ENCODE data around the gene PHOSPHO1.
"Not testable (repeated sequence)": the region's sequence is repeated elsewhere in the genome, so short reads cannot be mapped to it uniquely, and the experiment has no call there.

The PHOSPHO1 gene

DNA sequence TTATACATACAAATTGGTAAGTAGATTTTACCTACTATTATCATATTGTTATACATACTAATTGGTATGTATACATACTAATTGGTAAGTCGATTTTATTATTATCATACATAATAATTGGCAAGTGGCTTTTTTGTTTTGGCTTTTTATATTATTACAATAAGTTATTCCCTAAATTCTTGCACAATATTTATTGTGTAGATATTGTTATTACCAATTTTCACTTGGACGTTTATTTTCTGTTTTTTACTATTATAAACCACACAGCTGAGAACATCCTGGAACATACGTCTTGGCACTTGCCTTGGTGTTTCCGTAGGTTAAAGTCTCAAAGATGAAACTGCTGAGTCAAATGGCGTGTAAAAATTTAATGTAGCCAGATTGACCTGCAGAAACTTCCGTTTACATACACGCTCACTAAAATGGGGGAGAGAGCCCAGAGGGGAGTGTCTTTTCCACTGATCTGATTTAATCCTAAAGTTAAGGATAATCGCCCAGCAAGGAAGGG, 39.1 kb downstream of the PHOSPHO1 start:
- DNase-seq = no peak

DNA sequence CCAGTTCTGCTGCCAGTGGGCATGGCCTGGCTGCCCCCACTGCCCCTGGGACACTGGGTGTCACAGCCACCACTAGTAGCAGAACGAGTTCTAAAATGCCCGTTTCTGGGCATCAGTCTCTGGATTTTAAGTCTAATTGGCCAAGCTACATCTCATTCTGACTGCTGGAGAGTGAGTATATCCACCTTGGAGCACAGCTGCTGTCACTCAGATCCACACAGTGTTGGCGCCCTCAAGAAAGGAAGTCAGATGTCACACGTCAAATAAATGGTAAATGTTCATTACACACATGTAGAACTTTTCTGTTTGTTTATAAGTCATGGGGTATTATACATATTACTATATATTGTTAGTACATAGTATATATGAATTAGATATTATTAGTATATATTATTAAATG, 39.7 kb downstream of the PHOSPHO1 start:
- no peak for DNase-seq

DNA sequence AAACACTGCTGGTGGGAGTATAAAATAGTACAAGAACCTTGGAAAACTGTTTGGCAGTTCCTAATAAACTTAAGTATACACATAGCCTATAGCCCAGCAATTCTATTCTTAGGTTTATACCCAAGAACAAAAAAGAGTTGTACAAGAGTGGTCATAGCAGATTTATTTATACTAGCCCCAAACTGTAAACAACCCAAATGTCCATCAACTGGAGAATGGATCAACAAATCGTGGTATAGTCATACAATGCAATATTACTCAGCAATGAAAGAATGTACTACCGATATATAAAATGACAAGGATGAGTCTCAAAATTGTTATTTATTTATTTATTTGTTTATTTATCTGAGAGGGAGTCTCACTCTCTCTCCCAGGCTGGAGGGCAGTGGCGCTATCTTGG, 43.3 kb downstream of the PHOSPHO1 start:
- DNase-seq = no peak

DNA sequence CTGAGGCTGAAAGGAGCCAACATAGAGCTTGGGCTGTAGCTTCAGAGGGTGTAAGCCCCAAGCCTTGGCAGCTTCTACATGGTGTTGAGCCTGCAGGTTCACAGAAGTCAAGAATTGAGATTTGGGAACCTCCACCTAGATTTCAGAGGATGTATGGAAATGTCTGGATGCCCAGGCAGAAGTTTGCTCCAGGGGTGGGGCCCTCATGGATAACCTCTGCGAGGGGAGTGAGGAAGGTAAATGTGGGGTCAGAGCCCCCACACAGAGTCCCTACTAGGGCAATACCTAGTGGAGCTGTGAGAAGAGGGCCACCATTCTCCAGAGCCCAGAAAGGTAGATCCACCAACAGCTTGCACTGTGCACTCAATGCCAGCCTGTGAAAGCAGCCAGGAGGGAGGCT, 45.2 kb downstream of the PHOSPHO1 start:
- DNase-seq = not testable (repeated sequence)

DNA sequence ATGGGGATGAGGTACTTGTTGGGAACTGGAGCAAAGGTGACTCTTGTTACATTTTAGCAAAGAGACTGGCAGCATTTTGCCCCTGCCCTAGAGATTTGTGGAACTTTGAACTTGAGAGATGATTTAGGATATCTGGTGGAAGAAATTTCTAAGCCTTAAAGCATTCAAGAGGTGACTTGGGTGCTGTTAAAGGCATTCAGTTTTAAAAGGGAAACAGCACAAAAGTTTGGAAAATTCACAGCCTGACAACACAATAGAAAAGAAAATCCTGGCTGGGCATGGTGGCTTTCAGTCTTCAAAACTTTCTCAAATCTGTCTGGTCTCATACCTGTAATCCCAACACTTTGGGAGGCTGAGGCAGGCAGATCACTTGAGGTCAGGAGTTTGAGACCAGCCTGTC, 46.1 kb downstream of the PHOSPHO1 start:
- DNase-seq = not testable (repeated sequence)

DNA sequence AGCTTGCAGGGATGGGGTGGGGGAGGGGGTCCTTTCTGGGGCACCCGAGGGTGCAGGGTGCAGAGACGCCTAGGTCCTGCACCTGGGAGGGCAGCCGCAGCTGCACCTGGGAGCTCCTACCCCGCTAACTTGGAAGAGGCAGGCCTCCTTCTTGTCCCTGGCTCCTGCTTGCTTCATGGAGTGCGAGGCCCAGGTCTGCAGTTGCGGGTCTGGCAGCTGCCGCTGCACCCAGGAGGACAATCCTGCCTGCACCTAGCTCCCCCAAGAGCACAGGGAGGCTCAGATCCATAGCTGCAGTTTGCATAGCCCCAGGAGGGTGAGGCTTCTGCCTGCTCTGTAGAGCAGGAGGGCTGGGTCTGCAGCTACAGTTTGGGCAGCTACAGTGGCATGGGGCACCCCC, 46.8 kb downstream of the PHOSPHO1 start:
- DNase-seq = no peak

DNA sequence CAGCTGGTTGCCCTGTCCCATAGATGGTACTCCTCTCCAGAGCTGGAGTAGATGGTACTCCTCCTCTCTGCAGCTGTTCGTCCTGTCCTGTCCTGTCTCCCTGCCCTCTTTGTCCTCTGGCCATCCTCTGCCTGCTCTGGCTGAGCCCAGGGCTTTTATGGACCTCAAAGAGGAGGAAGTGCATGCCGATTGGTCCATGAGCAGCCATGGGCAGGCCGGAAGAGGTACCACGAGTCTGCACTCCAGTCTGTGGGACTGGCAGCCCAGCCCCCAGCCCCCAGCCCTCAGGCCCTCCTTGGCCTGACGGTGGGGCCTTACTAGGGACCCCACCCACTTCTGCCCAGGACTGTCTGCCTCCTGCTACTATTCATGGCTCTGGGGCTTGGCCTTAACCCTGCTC, 47.2 kb downstream of the PHOSPHO1 start:
- DNase-seq = no peak

DNA sequence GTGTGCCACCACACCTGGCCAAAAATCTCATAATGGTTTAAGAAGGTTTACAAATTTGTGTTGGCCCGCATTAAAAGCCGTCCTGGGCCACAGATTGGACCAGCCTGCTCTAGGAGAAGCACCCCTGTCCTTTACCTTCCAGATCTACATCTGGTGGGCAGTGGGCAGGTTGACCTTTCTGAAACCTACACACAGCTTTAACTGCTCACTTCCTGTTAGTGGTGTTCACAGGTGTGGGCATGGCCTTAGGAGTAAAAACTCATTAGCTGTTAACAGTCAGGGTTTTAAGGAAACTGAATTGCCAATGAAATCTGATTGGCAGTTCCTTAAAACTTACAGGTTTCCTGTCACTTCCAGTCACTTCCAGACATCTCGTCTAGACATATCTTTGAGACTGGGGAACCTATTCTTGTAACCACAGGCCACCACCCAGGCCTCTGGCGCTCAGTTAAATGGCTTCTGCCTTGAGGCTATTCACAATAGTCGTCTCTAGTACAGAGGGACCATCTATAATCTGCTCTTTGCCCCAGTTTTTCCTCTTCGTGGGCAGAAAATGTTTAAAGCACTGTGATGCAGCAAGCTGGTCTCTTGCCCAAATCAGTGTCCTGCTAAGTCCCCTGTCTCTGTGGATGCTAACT, 49.5 kb downstream of the PHOSPHO1 start:
- DNase-seq = peak; percentile 11

DNA sequence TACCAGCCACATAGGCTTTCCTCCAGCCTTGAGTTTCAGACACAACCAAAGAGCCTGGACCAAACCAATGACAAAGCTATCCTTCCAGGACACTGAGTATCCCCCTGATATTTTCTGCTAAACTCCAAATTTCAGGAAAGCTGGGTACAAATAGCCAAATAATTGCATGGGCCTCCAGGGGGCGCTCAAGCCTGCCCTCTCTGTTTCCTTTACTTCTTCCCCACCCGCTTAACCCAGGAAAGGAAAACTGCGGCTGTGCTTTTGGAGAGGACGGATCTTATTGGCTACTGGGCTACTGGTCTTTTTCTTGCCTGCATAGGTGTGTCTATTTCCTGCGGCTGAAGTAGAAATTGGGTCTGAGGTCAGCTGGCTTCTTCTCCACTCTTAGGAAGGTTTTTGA, 50.3 kb downstream of the PHOSPHO1 start:
- peak; percentile 13 for DNase-seq

DNA sequence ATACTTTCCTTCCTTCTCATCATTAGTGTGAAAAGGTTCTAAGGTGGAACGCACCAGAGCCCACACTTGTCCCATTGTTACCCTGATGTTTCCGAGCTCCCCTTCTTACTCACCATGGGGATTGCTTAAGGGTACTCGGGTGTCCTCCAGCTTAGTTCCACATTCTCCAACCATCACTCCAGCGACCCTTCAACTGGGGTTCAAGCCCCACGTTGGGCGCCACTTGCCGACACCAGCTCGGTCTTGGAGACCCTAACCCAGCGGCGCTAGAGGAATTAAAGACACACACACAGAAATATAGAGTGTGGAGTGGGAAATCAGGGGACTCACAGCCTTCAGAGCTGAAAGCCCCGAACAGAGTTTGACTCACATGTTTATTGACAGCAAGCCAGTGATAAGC, 54.6 kb downstream of the PHOSPHO1 start:
- DNase-seq = not testable (repeated sequence)
